Fibroblast of peridontal ligament (primary cell): ENCODE results near the gene DNASE2B.
A peak's percentile ranks its signal among the peaks of the same experiment; 100 is the strongest.

Experiments
- DNase-seq: peaks from one replicate; pipeline ENCODE4 v3.0.0-alpha.2; 2010; ENCODE audit errors: extremely low read depth

The DNASE2B gene, protein sequence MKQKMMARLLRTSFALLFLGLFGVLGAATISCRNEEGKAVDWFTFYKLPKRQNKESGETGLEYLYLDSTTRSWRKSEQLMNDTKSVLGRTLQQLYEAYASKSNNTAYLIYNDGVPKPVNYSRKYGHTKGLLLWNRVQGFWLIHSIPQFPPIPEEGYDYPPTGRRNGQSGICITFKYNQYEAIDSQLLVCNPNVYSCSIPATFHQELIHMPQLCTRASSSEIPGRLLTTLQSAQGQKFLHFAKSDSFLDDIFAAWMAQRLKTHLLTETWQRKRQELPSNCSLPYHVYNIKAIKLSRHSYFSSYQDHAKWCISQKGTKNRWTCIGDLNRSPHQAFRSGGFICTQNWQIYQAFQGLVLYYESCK

DNA sequence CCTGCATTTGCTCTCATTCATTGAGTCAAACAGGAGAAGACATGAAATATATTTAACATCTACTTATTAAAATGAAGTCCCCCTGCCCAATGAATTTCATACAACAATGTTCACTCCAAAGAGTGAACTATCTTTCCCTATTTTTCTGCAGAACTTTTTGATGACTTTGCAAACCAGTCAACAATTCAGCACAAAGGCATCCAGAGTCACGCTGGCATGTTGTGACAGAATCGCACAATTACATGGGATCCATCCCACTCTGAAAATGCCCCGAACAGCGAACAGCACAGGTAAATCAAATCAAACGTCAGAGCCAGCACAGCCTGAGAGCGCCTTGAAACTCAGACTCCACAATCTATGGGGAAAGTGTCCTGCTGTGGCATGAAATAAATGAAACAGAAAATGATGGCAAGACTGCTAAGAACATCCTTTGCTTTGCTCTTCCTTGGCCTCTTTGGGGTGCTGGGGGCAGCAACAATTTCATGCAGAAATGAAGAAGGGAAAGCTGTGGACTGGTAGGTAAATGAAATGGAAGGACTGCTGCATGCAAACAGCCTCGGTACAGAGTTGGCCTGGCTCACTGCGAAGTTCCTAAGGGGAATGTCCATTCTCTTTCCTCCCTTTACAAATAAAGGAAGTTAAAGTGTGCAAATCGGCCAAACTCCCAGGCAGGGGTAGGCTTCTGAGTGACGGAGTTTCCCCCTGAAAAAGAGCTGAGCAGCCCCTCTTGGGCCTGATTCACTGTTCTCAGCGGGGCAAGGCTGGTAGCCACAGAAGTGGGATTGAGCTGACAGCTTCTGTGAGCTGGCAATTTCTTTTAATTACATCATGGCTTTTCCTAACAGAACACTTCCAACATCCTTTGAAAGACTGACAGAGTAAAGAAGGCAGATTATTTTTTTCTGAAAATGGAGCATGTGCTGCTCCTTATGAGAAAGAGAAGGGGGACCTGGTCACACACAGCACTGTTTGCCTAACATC is at the start of gene DNASE2B:
Gene DNASE2B (plus strand): TSS at position 310 of the 981 bp plus-strand sequence. CDS start 81 bp downstream, at position 391.
- DNase-seq = no peak

DNA sequence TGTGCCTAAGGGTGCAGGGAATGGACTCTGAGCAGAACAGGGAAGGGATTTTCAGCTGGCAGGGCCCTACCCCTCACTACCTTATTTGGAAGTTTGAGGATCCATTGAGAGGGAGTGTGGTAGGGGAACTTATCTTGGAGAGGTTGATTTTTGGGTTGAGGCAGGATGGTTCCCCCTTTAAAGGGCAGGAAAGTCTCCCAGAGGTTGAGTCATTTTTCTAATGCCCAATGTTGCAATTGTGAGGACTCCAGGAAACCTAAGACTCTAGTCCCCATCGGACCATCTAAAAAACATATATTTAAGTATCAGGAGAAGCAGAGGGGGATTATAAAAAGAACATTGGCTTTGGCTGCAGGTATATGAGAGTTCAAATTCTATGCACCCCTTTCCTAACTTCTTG is 49.5 kb upstream of the DNASE2B start:
- no peak for DNase-seq

DNA sequence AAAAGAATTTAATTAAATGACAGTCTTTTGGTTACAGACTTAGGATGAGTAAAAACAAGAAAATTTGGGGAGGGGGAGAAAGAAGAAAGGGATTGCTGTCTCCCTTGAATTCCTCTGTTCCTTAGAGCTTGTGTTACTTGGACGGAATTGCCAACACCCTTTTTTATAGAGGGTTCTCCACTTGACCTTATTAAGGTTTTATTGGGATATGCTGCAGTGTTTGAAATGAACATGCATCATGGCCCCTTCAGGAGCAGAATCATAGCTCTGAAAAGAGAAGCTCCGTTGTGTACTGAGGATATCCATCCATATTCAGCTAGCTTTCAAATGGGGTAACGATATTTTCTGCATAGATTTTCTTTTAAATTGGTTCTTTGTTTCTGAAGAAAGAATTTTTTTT is 48.2 kb upstream of the DNASE2B start:
- no peak for DNase-seq

DNA sequence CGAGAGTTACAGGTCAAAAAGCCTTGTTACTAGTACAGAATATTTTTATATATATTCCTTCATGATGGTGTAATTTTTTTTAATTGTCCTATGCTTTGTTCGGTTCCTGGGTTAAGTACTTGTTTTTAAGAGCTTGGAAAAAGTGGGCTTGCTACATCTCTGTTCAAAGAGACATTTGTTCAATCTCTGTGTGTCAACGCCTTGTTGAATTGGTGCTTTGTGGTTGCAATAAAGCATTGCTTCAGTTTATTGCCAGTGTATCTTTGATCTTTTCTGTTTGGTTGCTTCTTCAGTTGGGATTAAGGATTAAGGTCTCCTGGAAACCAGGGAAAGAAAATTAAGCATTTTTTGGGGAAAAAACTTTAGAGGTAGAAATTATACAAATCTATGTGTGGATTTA is 47.7 kb upstream of the DNASE2B start:
- DNase-seq = no peak

DNA sequence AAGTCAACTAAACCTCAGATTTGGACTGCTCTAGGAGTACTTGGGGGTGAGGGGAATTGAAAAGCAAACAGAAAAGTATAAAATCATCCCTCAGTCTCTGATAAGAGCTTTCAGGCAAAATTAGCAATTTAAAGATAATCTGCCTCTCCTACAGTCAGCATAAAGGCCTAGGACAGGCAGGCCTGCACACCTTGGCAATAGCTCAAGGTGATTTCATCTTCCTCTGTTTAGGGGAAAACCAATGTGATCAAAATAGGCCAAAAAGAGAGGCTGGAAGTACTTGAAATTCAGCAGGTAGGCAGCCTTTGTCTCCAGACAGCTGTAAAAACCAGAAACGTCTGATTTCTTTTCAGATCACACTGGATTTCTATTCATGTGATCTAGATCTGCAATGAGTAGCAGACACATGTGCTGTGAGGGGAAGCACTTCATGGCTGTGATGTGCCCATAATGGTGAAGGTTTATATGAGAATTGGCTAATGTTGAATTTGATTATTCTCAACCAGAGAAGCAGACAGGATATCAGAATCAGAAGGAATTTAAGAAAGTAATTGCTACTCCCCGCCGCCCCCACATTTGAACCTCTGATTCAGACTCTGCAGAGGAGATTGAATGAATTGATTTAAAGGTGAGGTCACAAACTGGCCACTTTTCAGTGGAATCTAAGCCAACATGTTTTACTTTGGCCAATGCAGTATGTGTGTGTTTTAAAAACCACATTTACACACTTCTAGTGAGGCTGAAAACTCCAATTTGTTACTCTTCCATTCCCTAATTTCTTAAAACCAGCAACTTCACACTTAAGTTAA is 45.8 kb upstream of the DNASE2B start:
- no peak for DNase-seq

DNA sequence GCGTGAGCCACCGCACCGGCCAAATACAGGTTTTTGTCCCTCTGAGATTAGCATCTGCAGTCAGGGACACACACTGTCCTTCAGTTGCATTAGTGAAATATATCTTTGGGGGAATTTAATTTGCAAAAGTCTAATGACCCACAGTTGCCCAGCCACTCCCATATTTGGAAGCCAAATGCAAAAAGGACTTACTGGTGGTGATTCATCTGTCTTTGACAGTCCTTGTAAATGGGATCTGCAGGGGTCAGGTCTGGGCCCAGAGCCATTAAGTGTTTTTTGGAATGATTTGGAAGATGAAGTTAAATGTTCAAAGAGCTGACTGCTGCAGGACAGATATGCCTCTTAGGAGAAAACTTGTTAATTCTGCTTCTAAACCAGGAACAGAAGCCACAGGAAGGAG is 44.6 kb upstream of the DNASE2B start:
- DNase-seq = peak; percentile 33

DNA sequence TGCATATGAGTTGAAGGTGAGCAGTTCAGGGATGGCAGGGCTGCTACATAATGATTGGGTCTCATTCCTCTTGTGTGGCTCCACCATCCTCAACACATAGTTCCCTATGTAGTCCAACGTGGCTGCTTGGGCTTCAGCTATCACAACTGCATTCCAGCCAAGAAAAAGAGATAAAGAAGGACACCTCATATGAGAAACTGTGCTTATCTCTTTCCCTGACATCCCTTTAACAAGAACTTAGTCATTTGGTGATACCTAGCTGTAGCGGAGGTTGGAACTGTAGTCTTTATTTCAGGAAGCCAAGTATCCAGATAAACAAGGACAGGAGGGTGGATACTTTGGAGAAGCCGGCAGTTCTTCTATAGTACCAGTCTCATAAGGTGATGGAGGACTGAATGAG is 42.7 kb upstream of the DNASE2B start:
- DNase-seq = no peak

DNA sequence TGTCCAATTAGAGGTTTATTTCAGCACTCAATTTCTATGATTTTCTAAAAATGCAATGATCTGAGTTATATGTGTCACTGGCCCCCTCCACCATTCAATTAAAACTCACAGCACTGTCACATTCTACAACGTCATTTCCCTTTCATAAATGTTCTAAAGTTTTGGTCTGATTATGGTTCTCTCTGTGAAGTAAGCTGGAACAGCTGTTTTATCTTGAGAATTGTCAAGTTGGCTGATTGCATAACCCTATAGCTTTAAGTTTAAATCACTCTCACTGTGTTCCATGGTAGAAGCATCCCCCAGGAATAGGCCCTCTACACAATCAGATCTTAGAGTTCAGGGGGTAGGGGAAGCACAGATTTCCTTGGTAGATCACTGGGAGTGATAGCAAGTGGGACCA is 41.4 kb upstream of the DNASE2B start:
- DNase-seq = no peak

DNA sequence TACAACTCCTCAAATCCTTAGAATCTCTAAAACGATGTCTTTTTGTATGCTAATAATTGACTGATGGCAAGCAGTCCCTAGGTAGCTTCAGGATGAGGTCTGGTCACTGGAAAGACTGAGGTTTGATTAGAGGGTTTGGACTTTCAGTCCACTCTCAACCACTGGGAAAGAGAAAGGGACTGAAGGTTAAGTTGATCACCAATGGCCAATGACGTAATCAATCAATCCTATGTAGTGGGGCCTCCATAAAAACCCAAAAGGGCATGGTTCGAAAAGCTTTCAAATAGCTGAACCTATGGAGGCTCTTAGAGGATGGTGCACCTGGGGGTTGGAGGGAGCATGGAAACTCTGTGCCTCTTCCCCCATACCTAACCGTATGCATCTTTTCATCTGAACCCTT is 39.6 kb upstream of the DNASE2B start:
- no peak for DNase-seq

DNA sequence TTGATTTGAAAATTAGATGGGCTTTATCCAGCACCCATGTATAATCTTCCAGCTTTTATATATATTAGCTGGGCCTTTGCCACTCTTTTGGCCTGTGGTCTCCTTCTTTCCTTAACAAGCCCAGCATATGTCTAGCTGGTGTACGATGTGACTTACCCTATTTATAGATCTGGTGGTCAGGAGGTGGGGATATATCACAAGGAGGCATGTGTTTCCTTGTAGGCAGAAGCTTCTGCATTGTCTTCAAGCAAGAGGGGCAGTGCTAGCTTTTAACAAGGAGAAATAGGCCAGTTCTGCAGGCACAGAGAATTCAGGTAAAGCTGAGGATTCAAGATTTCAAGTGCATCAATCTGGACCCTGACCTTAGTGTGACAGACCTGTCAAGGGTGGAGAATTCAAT is 38.0 kb upstream of the DNASE2B start:
- no peak for DNase-seq

DNA sequence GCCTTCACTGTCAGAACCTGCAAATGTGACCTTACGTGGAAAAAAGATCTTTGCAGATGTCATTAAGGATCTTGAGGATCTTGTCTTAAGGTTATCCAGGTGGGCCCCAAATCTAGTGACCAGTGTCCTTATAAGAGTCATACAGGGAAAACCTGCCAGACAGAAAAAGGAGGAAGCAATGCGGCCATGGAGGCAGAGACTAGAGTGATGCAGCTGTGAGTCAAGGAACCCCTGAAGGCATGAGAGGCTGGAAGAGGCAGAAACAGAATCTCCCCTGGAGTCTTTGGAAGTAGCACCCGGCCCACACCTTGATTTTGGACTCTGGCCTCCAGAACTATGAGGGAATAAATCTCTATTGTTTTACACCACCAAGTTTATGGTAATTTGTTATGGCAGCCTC is 36.5 kb upstream of the DNASE2B start:
- no peak for DNase-seq

DNA sequence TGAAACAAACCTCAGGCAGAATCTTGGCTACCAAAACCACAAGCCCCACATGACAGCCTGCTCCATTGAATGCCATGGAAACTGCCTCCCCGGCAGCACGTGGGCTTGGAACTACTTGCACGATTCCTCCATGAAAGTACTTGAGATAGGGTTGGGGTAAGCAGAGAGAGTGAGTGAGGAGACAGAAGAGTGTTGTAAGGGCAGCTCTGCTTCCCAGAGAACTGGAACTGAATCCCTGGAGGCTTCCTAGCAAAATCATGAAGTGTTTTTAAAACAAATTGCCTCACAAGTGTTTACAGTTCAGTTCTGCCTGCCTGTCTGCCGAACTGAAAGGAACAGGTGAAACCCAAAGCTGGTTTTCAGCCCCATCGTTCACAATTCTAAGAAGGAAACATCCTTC is 35.3 kb upstream of the DNASE2B start:
- no peak for DNase-seq

DNA sequence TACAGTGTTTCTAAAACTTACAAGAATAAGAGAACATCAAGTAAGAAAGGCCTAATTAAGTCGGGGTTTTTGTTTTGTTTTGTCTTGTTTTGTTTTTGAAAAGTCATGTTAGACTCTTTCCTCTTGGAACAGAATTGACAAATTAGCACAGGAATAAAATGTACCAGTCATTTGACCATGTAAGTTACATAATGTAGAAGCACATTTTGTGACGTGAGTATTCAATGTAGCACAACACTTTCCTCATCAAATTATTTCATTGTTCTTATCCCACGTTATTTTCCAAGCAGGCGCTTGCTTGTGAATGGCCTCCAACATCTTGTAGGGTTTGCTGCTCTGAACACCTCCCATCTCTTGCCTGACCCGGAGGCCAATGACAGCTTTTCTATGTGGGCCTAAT is 34.7 kb upstream of the DNASE2B start:
- DNase-seq = no peak

DNA sequence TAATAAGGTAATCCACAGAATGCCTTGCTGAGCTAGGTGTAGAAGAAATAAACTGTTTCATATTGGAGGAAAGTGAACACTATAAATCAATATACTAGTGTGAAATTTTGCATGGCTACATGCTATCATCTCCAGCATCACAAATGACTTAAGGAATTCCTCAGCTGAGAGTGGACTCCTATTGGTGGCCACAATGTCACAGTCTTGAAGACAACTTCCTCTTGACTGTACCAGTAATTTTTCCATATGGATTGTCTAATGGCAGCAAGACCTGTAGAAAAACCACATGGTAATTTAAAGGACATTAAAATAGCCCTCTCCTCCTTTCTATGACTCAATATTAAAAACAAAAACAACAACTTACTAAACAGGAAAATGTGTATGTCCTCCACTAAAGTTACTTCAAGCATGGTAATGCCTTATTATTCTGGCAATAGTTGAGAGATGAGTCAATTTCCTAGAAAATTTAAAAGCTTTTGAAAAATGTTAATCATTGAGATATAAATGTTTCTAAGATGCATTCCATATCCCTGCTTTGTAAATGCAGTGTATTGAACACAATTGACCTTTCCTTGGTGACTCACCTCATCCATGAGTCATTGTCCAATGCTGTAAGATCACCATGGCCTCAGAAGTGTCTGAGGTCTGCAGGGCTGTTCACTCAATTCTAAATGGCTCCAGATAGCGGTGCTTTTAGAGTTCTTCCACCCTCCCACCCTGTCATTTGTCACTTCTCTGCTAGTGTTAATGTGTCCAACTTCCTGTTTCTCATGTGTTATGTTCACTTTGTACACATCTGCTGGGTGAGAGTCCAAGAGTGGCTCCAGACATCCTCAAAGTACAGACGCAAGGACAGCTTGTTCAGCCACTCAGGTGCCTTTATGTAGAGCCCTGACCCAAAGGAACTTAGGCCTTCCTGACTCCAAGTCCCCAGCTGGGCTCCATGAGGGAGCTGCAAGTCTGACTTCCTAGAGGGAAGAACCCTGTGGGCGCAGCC is 32.8 kb upstream of the DNASE2B start:
- DNase-seq = peak; percentile 97

DNA sequence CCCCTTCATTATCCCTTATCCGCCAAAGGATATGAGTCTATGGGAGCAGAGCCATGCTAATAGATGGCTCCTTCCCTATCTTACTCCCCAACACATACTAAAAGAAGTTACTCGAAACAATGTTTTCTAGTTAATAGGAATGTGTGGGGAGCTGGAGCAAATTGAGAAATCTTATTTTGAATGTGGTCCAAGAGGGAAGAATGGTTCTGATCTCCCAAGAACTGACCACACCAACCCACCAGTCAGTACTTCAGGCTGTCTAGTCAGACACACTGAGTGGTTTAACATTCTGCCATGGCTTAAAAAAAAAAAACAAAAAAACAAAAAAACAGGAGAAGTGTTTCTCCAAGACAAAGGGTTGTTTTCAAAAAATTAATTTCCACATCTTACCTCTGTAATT is 31.5 kb upstream of the DNASE2B start:
- DNase-seq = peak; percentile 90

DNA sequence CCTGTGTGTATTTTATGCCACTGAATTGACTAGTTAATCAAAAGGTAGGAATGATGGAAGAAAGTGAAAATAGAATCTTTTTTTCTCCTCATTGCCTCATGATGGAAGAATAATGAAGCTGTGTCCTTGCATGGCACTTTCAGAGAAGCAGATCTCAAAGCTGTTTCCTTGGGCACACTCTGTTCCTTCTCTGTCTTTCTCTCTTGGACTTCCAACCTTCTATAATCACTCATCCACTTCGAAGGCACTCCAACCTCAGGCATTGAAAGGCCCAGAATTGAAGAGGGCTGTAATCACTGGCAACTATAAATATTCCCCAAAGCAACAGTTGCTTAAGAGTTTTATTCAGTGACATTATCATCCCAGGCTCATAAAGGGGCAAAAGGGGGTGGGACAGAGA is 31.1 kb upstream of the DNASE2B start:
- no peak for DNase-seq

DNA sequence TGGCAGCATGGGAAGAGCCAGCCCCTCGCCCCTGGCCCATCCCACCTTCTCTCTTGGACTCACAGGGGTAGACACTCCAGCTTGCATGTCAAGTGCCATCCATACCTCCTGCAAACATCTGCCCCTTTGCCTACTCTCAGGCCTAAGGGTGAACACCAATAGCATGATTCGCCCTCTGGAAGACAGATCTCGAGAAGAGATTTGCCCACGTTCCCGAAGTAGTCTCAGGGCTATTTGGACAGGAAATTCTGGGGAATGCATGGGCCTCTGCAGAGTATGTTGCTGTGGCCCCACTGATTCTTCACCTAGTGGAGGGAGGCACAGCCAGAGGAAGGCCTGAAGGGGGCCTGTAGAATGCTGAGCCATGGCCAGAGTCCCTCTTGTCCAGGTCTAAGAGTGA is 29.8 kb upstream of the DNASE2B start:
- no peak for DNase-seq

DNA sequence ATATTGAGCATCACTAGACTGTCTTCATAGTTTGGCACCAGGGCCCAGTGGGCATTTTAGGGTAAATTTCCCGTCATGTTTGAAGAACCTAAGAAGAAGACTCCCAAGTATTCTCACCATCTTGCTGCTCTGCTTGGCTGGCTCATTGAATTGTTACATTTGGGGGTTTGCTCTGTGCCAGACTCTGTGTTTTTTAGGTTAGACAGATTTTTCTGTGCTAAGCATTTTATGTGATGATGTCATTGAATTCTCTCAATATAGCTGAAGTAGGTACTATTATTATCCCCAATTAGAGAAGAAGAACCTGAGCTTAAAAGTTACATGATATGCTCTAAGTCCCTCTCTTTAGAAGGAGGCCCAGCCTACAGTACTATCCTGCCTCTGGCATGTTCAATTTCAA is 28.0 kb upstream of the DNASE2B start:
- DNase-seq = no peak

DNA sequence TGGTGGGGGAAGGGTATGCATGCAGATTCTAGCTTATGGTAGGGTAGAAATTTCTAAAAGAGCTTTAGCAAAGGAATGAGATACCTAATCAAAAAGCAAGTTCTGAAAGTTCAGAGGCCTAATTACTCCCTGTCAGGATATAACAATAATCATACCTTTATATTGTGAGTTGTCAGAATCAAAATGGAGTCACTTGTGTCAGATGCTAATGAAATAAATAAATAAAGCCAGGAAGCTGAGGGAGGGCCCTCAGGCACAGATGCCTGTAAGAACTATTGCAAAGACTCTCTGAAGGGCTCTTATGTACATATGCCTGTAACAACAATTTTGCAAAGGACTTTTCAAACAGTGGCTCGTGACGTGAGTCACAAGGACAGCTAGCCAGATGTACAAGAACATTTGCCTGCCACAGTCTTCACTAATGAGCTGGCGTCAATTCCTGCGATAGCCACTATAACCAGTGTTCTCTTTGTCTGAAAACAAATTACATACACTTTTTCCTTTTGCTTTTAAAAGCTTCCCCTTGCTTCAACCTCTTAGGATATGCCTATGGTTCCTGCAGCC is 27.4 kb upstream of the DNASE2B start:
- DNase-seq = no peak

DNA sequence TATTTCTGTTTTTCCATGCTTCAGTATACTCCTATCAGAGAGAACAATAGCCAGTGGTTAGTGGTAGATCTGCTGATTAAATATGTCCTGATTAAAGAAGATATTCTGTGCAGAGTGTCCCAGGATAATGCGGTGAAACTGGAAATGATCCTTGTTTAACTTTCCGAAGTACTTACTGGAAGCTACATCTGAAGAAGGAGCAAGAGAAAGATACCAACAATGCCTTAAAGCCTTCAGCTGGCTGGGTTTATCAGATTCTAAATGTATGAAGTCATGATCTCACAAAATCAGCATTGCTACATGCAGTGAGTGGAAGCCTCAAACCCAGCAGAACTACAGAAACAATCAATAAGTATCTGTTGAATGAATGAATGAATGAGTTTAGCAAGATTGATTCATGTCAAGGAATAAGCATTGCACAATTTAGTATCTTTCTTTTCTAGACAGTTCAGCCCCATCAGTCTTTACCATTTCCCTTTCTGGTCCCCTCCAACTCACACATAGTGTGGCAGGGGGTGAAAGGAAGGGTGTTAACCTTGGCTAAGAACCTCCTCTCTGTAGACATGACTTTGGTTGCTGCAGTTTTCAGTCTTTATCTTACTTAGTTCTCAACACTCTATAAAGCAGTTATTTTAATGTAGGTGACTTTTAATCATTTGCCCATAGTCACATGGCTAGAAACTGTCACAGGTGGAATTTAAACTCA is 24.7 kb upstream of the DNASE2B start:
- peak; percentile 63 for DNase-seq
